NCI-H2171 treated with DMSO at 0.1 percent for 48 hours (cell line): ENCODE measurements around the gene ST3GAL6.
A peak's percentile ranks its signal among the peaks of the same experiment; 100 is the strongest.
"Not testable (repeated sequence)": the region's sequence is repeated elsewhere in the genome, so short reads cannot be mapped to it uniquely, and the experiment has no call there.

Source experiments
- DNase-seq: peaks from one replicate; lab custom pipeline; 2025; lab: John Stamatoyannopoulos, UW

The ST3GAL6 gene

DNA sequence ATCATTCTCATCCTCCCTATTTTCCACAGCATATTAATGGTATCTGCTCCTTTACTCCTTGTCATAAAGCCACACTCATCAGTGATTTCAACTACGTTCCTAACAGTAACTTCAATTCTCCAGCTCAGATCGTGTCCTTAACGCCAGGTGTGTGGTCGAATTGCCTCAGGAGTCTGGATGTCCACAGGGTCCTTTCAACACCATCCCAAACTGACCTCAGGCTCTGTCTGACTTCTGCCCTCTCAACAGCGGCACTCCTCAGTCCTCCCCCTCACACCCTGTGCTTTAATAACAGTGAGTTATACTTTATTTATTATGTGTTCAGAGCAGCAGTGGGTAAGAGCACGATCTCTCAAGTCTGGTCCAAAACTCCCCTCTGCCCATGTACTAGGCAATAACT is 42.4 kb downstream of the ST3GAL6 start:
- DNase-seq = no peak

DNA sequence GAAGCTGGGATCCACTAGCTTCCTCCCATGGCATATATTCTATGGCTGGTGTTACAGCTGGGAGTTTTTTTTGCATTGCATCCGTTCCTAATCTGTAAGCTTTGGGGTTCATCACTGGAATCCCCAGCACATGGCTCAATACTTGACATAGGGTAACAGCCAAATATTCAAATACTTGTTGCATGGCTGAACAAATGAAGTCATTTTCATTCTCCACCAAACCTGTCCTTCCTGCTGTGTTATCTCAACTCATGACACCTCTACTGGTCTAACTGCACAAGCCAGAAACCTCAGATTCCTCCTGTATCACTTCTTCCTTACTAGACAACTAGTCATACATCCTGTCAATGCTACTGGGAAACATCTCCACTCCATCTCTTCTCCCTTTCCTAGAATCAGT is 43.4 kb downstream of the ST3GAL6 start:
- no peak for DNase-seq

- no peak for DNase-seq
Measured at GRCh38 chr3:98807011-98807410, 43.9 kb downstream of the ST3GAL6 start.

DNA sequence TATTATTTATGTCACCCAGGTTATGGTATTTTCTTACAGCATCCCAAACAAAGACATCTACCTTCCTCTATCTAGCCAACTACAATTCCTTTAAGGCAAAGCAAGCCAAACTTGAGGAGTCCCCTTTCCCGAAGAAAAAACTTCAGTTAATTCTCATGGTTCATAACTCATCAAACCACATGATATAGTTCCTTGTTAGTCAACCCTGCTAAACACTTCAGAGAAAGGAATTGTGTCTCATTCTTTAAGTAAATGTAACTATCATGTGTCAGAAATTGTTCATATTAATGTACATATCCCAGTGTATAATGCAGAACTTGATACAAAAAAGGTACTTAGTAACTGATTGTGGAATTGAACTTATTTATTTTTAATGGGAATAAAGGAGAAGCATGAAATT is 44.4 kb downstream of the ST3GAL6 start:
- no peak for DNase-seq

DNA sequence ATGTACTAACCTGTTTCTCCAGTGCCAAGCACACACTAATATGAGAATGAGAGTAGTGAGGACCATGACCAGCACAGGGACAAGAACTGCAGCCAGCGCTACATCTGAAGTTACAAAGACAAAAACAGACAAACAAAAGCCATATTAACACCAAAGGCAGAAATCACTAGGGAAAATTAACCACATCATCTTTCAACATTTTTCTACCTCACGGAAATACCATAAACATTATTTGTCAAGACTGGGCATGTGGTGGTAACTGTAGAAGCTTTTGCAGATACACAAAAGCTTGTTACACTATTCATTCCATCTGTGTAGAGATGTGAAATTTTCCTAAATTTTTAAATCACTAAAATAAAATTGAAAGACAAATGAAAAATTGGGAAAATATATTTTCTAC is 44.9 kb downstream of the ST3GAL6 start:
- DNase-seq = no peak

- DNase-seq = no peak
Measured at GRCh38 chr3:98809557-98809956, 46.4 kb downstream of the ST3GAL6 start.

DNA sequence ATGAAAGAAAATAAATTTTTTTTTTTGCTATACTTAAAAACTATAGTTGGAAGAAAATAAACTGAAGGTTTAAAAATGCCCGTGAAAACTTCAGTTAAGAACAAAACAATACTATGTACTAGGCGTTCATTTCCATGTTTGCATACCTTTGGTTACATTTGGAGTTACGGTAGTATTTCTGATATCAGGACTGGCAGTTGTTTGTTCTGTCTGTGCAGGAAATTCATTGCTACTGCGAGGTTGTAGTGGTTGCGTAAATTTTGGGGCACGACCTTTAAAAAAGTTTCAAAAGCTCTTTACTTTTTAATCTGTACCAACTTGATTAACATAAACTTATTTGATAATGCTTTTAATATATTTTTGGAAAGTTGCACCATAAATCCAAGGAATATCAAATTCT is 47.9 kb downstream of the ST3GAL6 start:
- no peak for DNase-seq

GRCh38 chr3:98812851-98813374 is 49.8 kb downstream of the ST3GAL6 start:
- DNase-seq = peak; percentile 66

GRCh38 chr3:98814817-98815420 is 51.8 kb downstream of the ST3GAL6 start:
- no peak for DNase-seq

GRCh38 chr3:98817547-98818041 is 54.5 kb downstream of the ST3GAL6 start:
- DNase-seq = peak; percentile 46

- no peak for DNase-seq
Measured at GRCh38 chr3:98821063-98821462, 57.9 kb downstream of the ST3GAL6 start.

DNA sequence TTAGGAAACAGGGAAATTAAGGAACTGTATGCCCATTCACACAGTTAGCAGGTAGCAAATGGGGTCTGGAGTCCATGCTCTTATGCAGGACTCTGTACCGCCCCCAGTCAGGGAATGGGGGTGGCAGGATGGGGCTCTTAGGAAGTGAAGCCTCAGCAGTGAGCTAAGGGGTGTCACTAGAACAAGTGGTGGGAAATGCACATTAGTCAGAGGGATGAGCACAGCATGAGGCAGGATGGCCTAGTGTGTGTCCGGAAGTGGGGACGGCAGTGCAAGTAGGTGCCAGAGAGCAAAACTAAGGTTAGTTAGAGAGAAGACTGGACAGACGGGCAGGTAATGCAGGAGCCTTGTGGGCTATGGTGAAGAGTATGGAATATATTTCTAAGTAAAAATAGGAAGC is 60.7 kb downstream of the ST3GAL6 start:
- no peak for DNase-seq

DNA sequence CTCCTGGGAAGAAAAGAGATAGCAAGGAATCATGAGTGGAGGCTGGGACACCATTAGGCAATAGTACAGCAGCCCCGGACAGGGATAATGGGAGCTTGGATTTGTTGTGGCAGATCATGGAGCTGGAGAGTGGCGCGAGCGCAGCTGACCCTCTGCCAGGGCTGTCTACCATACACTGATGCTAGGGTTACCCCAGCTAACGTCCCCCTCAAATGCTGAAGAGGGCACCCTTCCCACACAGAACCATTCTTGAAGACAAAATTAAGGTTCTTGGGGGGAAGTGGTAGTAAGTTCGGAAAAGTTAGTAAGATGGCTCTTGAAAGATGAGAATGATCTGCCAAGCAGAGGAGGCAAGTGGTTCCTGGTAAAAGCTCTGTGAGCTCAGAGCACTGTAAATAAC is 61.1 kb downstream of the ST3GAL6 start:
- no peak for DNase-seq

DNA sequence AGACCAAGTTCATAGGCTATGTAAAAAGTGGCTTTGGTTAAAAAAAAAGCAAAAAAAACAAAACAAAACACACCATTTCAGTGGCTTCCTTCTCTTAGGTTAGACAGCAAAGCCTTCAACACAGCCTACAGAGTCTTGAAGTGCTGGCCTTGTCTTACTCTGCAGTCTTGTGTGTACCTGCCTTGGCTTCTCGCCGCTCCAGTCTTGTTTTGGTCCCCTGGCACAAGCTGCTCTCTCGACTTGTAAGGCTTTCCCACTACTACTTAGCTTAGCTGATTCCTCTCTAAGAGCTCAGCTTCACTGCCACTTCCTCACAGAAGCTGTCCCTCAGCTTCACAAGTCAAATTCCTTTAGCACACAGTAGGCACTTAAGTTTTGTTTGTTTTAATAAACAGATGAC is 63.0 kb downstream of the ST3GAL6 start:
- no peak for DNase-seq

DNA sequence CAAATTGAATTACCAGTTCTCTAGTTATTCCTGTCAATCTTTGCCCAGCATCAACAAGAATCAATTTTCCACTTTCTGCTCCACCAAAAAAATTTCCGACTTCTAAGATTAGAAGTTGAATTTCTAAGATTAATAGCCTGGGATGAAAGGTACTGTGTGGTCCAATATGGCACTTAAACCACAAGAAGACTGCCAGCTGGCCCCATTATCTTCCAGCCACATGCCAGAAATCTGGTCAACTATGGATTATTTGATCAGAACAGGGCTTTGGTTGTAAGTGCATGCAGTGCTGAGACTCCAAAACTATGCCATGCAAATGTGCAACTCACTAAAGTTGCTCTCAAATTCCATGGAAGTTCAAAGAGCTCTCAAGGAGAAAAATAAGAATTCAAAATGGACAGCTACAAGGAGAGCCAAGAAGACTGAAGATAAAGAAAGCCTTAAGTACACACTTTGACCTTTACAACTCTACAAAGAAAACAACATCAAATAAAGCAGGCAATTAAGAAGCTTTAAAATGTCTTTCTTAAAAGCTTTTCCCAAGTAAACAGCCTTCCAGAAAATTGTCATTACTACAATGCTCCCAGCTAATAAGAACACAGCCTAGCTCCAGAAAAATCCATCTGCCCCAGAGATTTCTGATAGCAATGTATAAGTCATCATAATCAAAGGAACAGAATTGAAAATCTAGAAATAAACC is 64.2 kb downstream of the ST3GAL6 start:
- DNase-seq = no peak

DNA sequence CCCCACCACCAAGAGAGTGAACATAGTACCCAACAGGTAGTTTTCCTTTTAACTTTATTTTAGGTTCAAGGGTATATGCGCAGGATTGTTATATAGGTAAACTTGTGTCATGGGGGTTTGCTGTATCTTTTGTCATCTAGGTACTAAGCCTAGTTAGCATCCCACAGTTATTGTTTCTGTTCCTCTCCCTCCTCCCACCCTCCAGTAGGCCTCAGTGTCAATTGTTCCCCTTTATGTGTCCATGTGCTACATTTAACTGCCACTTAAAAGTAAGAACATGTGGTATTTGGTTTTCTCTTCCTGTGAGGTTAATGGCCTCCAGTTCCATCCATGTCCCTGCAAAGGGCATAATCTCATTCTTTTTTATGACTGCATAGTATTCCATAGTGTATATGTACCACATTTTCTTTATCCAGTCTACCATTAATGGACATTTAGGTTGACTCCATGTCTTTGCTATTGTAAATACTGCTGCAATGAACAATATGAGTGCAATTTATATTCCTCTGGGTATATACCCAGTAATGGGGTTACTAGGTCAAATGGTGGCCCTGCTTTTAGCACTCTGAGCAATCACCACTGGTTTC is 66.2 kb downstream of the ST3GAL6 start:
- DNase-seq = no peak

DNA sequence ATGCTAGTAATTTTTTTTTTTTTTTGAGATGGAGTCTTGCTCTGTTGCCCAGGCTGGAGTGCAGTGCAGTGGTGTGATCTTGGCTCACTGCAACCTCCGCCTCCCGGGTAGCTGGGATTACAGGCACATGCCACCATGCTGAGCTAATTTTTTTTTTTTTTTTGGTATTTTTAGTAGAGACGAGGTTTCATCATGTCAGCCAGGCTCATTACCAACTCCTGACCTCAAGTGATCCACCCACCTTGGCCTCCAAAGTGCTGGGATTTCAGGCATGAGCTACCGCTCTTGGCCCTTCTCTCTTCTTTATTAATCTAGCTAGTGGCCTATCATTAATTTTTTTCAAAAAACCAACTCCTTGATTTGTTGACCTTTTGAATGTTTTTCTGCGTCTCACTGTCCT is 67.9 kb downstream of the ST3GAL6 start:
- not testable (repeated sequence) for DNase-seq

DNA sequence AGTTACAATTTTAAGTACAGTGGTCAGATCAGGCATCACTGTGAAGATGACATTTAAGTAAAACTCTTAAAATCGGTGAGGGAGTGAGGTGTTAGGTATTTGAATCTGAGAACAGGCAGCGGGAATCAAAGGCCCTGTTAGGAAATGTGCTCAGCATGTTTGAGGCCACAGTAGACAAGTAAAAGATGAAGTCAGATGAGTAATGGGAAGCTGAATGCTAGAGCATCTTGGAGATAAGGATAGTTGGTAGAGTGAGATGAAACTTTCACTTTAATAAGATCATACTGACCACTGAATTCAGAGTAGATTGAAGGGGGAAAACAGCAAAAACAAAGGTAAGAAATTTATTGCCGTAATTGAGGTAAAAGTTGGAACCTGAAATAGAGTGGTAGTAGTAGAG is 76.7 kb downstream of the ST3GAL6 start:
- DNase-seq = no peak

DNA sequence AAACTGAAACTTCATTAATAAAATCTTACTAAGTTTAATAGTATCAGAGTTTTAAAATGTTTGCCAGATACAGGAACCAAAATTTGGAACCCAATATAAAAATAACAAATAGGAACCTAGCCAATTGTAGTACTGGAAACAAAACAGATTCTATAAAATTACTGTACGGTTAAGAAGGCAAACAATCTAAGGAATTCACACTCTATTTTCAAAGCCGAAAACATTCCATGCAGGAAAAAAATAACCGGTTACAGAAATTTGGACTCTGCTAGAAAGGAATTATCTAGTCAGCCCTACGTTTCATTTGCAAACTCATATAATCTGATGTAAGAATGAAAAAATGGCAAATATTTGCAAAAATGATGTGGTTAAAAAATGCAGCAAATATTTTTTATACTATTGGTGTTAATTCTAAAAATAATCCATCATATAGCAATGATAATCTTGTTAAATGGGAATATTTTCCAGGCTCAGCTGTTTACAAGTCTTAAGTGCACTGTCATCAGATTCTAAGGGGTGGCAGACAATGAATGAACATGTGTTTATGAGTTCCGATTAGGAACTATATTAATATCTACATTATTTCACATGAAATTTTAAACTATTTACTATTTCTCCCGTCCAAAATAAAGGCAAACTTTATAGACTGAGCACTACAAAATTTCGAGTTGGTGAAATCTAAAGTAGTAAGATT is 80.3 kb downstream of the ST3GAL6 start:
- no peak for DNase-seq
